Measurements from ENCODE around the gene TNRC6C.
A peak's percentile ranks its signal among the peaks of the same experiment; 100 is the strongest.
"Not testable (repeated sequence)": the region's sequence is repeated elsewhere in the genome, so short reads cannot be mapped to it uniquely, and the experiment has no call there.

TNRC6C gene

GRCh38 chr17:77929871-77930436, 28.5 kb upstream of the TNRC6C start:
- DNase-seq (ENCODE audit: low read depth in 2 of 2), result no peak

GRCh38 chr17:77930780-77931768, 27.4 kb upstream of the TNRC6C start:
- no peak for DNase-seq (ENCODE audit: low read depth in 2 of 2)

GRCh38 chr17:77933777-77934398, 24.6 kb upstream of the TNRC6C start:
- no peak for DNase-seq (ENCODE audit: low read depth in 2 of 2)

GRCh38 chr17:77935121-77935571, 23.4 kb upstream of the TNRC6C start:
- no peak for DNase-seq (ENCODE audit: low read depth in 2 of 2)

- not testable (repeated sequence) for DNase-seq (ENCODE audit: low read depth in 2 of 2)
These were observed 22.8 kb upstream of the TNRC6C start for GRCh38 chr17:77935744-77936143.

- DNase-seq (ENCODE audit: low read depth in 2 of 2), result no peak
These were observed 21.6 kb upstream of the TNRC6C start for GRCh38 chr17:77936881-77937280.

GRCh38 chr17:77941004-77941403, 17.5 kb upstream of the TNRC6C start:
- no peak for DNase-seq (ENCODE audit: low read depth in 2 of 2)

GRCh38 chr17:77942112-77942988, 16.2 kb upstream of the TNRC6C start:
- DNase-seq (ENCODE audit: low read depth in 2 of 2), result no peak

- no peak for DNase-seq (ENCODE audit: low read depth in 2 of 2)
These were observed 14.5 kb upstream of the TNRC6C start for GRCh38 chr17:77943971-77944370.

GRCh38 chr17:77944390-77945222, 13.9 kb upstream of the TNRC6C start:
- DNase-seq (ENCODE audit: low read depth in 2 of 2), result no peak

GRCh38 chr17:77946900-77947645, 11.4 kb upstream of the TNRC6C start:
- no peak for DNase-seq (ENCODE audit: low read depth in 2 of 2)

- no peak for DNase-seq (ENCODE audit: low read depth in 2 of 2)
These were observed 9.8 kb upstream of the TNRC6C start for GRCh38 chr17:77948690-77949114.

GRCh38 chr17:77951123-77951522, 7.4 kb upstream of the TNRC6C start:
- DNase-seq (ENCODE audit: low read depth in 2 of 2), result no peak

GRCh38 chr17:77952368-77952767, 6.1 kb upstream of the TNRC6C start:
- no peak for DNase-seq (ENCODE audit: low read depth in 2 of 2)

- no peak for DNase-seq (ENCODE audit: low read depth in 2 of 2)
These were observed 1.2 kb upstream of the TNRC6C start for GRCh38 chr17:77957235-77957856.

GRCh38 chr17:77958716-77959125, 218 bp downstream of the TNRC6C start:
- DNase-seq (ENCODE audit: low read depth in 2 of 2), result no peak

GRCh38 chr17:77959126-77959925, 823 bp downstream of the TNRC6C start:
- no peak for DNase-seq (ENCODE audit: low read depth in 2 of 2)

- peak in 1 of 2 donors; percentile 14 for DNase-seq (ENCODE audit: low read depth in 2 of 2)
These were observed 1.5 kb downstream of the TNRC6C start for GRCh38 chr17:77959926-77960521.
